Activated T-helper 1 cell treated with Interleukin-2 at 50 U/mL for 16 hours (primary cell): ENCODE results near the gene SNRNP35.
"Not testable (repeated sequence)": the region's sequence is repeated elsewhere in the genome, so short reads cannot be mapped to it uniquely, and the experiment has no call there.

ENCODE experiments used
- DNase-seq: peaks from one replicate; pipeline ENCODE4 v3.0.0-alpha.2; 2020; ENCODE audit warnings: low read depth

SNRNP35 gene

DNA sequence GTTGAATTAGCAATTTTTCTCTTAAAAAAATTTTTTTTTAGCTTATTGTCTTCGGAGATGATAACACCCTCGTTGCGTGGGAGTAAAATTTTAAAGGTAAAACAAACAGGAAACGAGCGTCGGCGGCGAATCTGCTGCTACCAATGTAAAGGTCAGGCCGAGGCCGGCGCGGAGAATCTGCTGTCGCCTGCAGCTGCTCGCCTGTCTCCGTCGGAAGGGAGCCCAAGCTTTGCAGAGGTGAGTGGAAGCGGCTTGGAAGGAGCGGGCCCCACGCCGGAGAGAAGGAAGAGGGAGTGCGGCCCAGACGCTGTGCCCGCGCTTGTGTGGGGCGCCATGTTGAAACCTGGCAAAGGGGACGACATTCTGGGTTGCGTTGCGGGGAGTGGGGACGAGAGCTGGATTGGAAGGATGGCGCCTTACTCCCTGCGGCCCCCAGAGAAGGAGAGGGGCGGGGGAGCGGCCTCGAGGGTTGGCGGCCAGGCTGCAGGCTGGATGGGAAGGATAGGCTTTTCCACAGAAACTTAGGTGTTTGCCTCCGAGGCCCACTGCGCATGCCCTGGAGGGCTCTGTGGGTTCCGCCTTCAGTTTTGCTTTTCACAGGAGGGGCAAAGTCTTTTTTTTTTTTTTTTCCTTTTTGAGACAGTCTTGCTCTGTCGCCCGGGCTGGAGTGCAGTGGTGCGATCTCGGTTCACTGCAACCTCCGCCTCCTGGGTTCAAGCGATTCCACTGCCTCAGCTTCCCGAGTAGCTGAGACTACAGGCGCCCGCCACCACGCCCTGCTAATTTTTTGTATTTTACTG lies at the start of gene SNRNP35:
Gene SNRNP35, plus strand, starts transcription at position 160 of the 800 bp plus-strand sequence. CDS start 7,402 bp downstream, outside the sequence.
- DNase-seq: peak; percentile 73

DNA sequence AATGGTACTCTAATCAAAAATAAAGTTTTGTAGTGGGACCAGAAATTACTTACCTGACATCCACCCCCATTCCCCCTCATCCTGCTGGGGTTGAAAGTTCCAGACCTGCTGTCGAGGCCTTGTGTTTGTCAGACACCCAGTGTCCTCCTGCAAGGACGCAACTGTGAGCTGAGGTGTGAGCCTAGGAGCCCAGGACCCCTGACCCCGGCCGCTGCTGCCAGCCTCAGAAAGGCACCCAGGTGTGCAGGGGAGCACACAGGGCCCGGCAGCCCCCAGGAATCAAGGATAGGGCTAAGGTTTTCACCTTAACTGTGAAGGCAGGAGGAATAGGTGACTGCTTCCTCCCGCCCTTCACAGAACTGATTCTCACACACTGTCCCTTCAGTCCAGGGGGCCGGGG lies 49.3 kb upstream of the SNRNP35 start:
- not testable (repeated sequence) for DNase-seq

DNA sequence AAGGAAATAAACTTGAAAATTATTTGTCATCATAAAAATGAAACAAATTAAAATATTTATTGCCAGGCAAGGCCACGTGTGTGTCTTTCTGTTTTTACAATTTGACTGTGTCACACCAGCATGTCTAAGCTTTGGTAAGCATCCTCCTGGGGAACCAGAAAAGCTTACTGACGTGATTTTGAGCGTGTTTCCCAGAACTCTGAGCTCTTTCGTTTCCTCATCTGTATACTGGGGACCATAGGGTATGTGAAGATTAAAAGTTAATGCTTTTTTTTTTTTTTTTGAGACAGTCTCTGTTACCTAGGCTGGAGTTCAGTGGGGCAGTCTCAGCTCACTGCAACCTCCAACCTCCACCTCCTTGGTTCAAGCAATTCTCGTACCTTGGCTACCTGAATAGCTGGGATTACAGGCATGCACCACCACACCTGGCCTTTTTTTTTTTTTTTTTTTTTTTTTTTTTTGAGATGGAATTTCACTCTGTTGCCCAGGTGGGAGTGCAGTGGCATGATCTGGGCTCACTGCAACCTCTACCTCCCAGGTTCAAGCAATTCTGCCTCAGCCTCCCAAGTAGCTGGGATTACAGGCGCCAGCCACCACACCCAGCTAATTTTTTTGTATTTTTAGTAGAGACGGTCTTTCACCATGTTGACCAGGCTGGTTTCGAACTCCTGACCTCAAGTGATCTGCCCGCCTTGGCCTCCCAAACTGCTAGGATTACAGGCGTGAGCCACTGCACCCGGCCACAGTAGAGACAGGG lies 48.5 kb upstream of the SNRNP35 start:
- DNase-seq: not testable (repeated sequence)

- DNase-seq: no peak
Observed at GRCh38 chr12:123410041-123410412, 47.9 kb upstream of the SNRNP35 start.

DNA sequence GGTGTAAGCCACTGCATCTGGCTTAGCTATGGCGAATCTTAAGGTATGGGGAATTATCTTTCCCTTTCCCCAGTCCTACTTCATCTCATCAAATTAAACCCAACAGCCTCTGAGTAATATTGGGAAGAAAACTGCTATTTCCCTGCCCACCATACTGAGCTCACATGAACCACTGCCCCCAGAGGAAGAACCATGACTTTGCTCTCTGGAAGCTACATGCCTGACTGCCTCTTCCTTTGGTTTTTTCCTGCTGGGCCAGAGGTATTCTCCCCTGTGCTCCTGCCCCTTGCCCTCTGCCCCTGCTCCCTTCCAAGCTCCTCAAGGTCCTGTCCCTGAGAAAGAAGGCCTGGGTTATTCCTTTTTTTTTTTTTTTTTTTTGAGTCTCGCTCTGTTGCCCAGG lies 36.6 kb upstream of the SNRNP35 start:
- DNase-seq: no peak

- DNase-seq: no peak
Observed at GRCh38 chr12:123427036-123427769, 30.7 kb upstream of the SNRNP35 start.

DNA sequence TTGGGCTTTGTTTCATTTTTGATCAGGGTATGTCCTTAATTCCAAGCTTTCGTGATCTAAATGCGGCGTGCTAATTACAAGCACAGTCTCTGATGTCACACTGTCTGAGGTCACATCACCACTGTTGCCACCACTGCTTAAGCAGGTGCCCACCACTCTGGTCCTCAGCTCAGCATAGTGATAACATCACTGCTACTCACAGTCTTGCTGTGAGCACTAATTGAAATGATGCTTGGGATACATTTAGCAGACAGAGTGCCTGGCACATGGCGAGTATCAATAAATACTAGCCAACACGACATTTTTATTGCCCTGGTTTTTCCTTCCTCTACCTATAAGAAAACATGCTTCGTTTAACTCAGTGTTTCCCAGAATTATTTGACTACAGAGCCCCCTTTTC lies 29.3 kb upstream of the SNRNP35 start:
- no peak for DNase-seq

- not testable (repeated sequence) for DNase-seq
Observed at GRCh38 chr12:123429101-123429500, 28.8 kb upstream of the SNRNP35 start.

DNA sequence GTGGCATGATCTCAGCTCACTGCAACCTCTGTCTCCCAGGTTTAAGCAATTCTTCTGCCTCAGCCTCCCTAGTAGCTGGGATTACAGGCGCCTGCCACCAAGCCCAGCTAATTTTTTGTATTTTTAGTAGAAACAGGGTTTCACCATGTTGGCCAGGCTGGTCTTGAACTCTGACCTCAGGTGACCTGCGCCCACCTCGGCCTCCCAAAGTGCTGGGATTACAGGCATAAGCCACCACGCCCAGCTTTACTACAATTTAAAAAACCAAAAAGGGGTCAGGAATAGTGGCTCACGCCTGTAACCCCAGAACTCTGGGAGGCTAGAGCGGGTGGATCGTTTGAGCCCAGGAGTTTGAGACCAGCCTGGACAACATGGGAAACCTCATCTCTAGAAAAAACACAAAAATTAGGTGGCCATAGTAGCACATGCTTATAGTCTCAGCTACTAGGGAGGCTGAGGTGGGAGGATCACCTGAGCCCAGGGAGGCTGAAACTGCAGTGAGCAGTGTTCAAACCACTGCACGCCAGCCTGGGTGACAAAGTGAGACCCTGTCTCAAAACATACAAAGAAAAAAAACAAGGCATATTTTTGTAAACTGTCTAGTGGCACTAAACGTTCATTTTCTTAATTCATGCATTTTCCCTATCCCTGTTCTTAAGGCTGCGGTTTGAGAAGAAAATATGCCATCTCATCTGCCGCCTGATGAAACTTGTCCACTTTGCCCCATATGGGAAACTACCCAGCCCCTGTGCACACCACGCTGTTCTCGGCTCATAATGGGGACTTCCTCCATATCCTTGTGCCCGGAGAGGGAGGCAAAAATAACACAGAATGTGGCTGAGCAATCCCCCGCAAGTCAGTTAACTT lies 25.8 kb upstream of the SNRNP35 start:
- DNase-seq: not testable (repeated sequence)

- no peak for DNase-seq
Observed at GRCh38 chr12:123433615-123434014, 24.3 kb upstream of the SNRNP35 start.

DNA sequence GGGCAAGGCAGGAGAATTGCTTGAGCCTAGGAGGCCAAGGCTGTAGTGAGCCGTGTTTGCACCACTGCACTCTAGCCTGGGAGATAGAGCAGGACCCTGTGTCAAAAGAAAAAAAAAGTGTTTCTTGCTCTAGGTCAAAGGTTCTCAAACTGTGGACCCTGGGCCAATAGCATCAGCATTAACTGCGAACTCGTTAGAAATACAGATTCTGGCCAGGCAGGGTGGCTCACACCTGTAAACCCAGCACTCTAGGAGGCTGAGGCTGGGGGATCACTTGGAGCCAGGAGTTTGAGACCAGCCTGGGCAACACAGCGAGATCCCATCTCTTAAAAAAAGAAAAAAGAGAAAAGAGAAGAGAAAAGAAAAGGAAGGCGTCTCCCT lies 22.3 kb upstream of the SNRNP35 start:
- no peak for DNase-seq

DNA sequence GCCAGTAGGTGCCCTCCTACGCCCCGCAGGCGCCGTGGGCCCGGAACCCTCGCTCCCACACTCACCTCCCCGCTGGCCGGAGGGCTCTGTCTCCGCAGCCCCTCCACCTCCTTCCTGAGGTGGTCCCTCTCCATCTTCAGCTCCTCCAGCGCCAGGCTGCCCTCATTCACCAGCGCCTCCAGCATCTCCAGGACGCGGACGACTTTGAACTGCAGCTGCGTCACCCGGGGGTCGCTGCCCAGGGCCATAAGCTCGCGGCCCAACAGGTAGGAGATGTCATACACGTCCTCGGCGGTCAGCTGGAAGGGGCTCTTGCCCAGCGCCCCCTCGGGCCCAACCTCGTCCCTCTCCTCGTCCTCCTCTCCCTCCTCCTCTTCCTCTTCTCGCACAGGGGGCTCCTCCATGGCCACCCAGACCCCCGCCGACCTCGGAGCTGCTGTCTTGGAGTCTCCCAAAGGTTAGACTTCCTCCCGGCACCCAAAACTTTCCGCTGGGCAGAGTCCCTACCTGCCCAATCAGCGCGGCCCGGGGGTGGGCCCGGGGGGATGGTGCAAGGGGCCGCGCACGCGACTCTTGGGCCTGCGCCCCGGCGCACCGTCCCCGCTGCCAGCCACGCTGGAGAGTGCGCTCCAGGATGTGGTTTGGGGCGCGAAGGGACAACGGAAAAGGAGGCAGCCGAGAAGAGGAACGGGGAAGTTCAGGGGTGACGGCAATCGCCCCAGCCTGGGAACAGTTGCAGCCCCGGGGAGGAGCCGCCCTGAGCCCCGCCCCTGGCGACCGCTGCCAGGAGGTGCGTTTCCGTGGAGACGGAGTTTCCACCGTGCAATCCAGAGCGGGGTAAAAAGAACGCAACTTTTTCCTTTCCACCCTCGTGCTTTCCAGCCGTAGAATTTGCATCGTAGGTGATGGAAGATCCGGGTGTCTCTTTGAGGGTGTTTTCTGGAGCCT lies 21.6 kb upstream of the SNRNP35 start, which contains the start of gene RILPL2:
Gene RILPL2, minus strand, starts transcription at position 668 of the 948 bp plus-strand sequence. Its CDS starts 264 bp downstream, at position 404.
- peak; percentile 87 for DNase-seq

DNA sequence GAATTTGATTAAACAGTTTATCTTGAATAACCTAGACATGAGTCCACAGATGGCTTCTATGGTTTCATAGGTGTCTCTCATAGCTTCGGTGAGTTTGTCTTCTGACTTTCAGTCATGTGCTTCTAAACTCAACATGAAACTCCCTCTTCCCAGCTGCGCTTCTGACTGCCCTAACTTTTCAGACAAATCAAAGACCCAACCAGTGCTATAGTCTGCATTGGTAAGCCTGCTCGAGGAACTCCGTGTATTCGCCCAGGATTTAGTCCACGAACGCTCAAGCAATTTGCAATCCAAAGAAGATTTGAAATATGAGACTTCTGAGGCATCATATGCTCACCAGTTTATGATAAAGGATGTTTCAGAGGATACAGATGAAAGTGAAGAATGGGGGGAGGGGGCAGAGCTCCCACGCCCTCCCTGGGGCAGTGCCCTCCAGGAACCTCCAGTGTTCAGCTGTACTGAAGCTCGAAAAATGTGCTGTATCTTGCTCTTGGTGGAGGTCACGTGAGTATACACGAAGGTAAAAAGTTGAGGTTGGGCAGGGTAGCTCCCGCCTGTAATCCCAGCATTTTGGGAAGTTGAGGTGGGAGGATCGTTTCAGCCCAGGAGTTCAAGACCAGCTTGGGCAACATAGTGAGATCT lies 16.3 kb upstream of the SNRNP35 start:
- no peak for DNase-seq

DNA sequence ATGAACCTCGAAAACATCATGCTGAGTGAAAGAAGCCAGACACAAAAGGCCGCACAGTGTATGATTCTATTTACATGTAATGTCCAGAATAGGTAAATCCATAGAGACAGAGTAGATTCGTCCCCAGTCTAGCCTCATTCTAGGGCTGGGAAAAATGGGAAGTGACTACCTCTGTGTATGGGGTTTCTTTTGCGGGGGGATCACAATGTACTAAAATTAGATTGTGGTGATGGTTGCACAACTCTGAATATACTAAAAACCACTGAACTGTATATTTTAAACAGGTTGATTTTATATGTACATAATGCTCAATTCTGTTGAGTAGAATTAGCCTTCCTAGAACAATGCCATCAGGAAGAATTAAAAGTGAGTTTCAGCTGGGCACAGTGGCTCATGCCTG lies 15.2 kb upstream of the SNRNP35 start:
- DNase-seq: no peak

DNA sequence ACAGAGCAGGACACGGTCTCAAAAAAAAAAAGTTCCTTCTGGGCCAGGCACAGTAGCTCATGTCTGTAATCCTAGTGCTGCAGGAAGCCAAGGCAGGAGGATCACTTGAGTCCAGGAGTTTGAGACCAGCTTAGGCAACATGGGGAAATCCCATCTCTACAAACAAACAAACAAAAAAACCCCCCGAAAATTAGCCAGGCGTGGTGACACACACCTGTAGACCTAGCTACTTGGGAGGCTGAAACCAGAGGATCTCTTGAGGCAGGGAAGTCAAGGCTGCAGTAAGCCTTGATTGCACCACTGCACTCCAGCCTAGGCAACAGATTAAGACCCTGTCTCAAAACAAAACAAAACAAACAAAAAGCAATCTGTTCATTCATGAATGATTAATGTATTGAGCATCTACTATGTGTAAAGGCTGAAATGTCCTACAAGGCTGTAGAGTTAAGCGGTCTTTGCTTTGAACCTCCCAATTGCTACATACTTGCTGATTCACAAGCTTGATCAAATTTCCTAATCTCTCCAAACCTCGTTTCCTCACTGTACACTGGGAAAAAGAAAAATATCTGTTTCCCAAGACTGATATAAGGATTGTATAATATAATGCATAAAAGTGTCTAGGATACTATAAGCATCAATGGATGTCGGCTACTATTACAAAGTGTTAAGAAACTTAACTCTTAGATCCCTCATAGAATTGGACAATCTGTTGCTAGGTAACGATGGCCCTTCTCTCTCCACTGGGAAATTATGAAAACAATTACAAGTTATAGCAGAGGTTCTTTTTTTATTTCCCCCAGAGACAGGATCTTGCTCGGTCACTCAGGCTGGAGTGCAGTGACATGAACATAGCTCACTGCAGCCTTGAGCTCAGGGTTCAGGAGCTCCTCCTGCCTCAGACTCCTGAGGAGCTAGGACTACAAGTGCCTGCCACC lies 13.6 kb upstream of the SNRNP35 start:
- no peak for DNase-seq

DNA sequence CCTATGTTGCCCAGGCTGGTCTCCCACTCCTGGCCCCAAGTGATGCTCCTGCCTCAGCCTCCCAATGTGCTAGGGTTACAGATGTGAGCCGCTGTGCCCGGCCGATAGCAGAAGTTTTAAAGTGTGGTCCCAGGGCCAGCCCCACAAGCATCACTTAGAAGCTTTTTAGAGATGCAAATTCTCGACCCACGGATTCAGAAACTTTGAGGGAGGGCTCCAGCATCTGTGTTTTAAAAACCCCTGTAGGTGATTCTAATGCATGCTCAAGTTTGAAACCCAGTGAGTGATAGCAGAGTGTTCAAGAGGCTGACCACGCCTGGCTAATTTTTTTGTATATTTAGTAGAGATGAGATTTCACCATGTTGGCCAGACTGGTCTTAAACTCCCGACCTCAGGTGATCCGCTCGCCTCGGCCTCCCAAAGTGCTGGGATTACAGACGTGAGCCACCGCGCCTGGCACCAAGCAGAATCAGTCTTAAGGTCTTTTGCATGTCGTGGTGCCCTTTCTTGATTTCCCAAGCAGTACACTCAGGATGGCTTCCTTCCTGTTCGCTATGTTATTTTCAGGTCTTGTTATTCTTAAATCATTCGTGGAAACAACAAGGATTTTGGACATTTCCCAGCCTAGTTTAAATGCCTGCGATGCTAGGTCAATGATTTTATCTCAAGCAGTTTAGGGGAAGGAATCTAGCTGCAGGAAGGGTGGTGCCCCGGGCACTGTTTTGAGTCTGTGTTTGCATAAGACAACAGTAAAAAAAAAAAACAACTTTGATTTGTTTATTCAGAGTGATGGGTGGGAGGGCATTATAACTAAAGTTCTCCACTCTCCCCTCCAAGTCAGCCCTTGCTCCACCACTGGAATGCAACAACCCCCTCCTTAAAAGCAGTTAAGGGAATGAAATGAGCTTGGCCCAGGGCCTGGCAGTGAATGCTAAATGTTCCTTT lies 12.3 kb upstream of the SNRNP35 start:
- DNase-seq: no peak

GRCh38 chr12:123446333-123446713 lies 11.6 kb upstream of the SNRNP35 start:
- no peak for DNase-seq
